AG04450 (cell line): ENCODE data around the gene HEXIM2. TPM values are rescaled to one million over a fixed set of nuclear protein-coding genes. Genes with fewer than 3 reads are reported as not detected.

ENCODE experiments used
- CTCF ChIA-PET: fragments of 300-600, 350-600 bp; formaldehyde crosslinking; extraction: SDS; loops from one replicate; lab custom pipeline; 2022; ENCODE audit warnings: antibody characterized with exemption, inconsistent platforms; lab: Charles Lee
- POLR2A ChIA-PET: fragments of 350-600 bp; formaldehyde crosslinking; extraction: SDS; loops from one replicate; lab custom pipeline; 2021; ENCODE audit warnings: antibody characterized with exemption, inconsistent platforms; lab: Yijun Ruan, JAX
- DNase-seq: peaks from one replicate; pipeline ENCODE4 v3.0.0-alpha.2; 2011; ENCODE audit warnings: low read depth, low spot score
- H3K27ac ChIP-seq: one replicate; pipeline ENCODE4 v1.5.1; 2012; ENCODE audit warnings: low read depth, low read length, control low read depth
- H3K27me3 ChIP-seq: one replicate; pipeline ENCODE4 v1.6.0; 2012; ENCODE audit warnings: low read length; ENCODE audit not compliant: control insufficient read depth, insufficient read depth
- H3K4me3 ChIP-seq: 2 replicates; pipeline ENCODE4 v1.5.1; 2011; ENCODE audit warnings: mild to moderate bottlenecking, low read depth, low read length, control low read depth
- H3K9me3 ChIP-seq: 2 replicates; pipeline ENCODE4 v1.5.1; 2012; ENCODE audit warnings: low read length; ENCODE audit not compliant: control insufficient read depth, insufficient read depth
- polyA plus RNA-seq: library from polyadenylated mRNA; depleted of rRNA; stranded (reverse); fragments of >200 nt; gene quantifications from 2 replicates; pipeline ENCODE4 v1.2.3, GENCODE V29; 2011
- TF ChIP-seq, protein P1 (sequence below): IDR thresholded peaks from 2 replicates; pipeline ENCODE4 v1.5.1; 2011; ENCODE audit warnings: low read depth, low read length, control low read depth, inconsistent platforms

Gene HEXIM2
- polyA plus RNA-seq, 1 experiment = 4.2 TPM

DNA sequence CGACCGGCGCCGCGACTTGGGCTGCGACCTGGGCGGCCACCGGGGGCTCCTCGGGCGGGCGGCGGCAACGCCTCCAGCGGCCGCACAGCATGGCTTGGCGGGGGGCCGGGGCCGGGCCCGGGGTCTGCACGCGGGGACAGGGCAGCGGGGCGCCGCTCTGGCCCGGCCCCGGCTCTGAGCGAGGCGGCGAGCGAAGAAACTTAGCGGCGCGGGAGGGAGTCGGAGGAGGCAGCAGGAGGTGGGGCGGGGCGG lies 29.4 kb upstream of the HEXIM2 start, which contains the start of gene PLCD3:
Gene PLCD3 (minus strand): TSS at position 196 of the 252 bp plus-strand sequence. CDS start 105 bp downstream, at position 91.
- H3K27ac ChIP-seq = peak within 1 kb of the TSS; percentile 93
- H3K9me3 ChIP-seq = no peaks in the 10 kb centered on the region; the same call in 1 of the 2 replicates
- DNase-seq = no peak
- no peaks in the 10 kb centered on the region for H3K27me3 ChIP-seq
- ChIA-PET POLR2A (interaction anchor here (0.9 kb wide), 1 partner anchor 29 kb away, joined by 5 read pairs; the partner anchor contains the start of gene HEXIM2), CTCF (interaction anchor here (0.5 to 4.5 kb wide), 6 partner anchors 8 to 66 kb away, joined by 3 to 181 read pairs (median 4); partner anchors contain the start of gene HEXIM1)
- H3K4me3 ChIP-seq = peak within 1 kb of the TSS; percentile 83
- TF ChIP-seq, protein P1, sequence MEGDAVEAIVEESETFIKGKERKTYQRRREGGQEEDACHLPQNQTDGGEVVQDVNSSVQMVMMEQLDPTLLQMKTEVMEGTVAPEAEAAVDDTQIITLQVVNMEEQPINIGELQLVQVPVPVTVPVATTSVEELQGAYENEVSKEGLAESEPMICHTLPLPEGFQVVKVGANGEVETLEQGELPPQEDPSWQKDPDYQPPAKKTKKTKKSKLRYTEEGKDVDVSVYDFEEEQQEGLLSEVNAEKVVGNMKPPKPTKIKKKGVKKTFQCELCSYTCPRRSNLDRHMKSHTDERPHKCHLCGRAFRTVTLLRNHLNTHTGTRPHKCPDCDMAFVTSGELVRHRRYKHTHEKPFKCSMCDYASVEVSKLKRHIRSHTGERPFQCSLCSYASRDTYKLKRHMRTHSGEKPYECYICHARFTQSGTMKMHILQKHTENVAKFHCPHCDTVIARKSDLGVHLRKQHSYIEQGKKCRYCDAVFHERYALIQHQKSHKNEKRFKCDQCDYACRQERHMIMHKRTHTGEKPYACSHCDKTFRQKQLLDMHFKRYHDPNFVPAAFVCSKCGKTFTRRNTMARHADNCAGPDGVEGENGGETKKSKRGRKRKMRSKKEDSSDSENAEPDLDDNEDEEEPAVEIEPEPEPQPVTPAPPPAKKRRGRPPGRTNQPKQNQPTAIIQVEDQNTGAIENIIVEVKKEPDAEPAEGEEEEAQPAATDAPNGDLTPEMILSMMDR = no peak

GRCh38 chr17:45132572-45133463 lies 28.9 kb upstream of the HEXIM2 start:
- H3K27me3 ChIP-seq = no peaks in the 10 kb centered on the region
- H3K9me3 ChIP-seq = no peaks in the 10 kb centered on the region; the same call in 1 of the 2 replicates
- TF ChIP-seq, protein P1 = peak; percentile 79
- ChIA-PET CTCF (interaction anchor here (0.5 to 7.0 kb wide), 15 partner anchors 9 to 402 kb away, joined by 3 to 420 read pairs (median 4); partner anchors contain the start of gene HEXIM1), POLR2A (interaction anchor here (0.7 to 0.9 kb wide), 4 partner anchors 11 to 86 kb away, joined by 3 to 12 read pairs (median 4); partner anchors contain the start of genes HEXIM1 and HEXIM2)
- peak overlapping the region; percentile 80 for H3K4me3 ChIP-seq
- H3K27ac ChIP-seq = peak overlapping the region; percentile 93
- no peak for DNase-seq

GRCh38 chr17:45135192-45135977 lies 26.3 kb upstream of the HEXIM2 start, which contains the start of gene ACBD4:
ACBD4 (plus strand) TSS chr17:45135687; CDS start chr17:45136145, 458 bp downstream.
- CTCF ChIA-PET = interaction anchor here (0.5 to 7.0 kb wide), 132 partner anchors 9 to 714 kb away, joined by 3 to 420 read pairs (median 5); partner anchors contain the start of genes DCAKD, EFTUD2, HEXIM1 and HEXIM2
- POLR2A ChIA-PET = interaction anchor here (0.5 to 1.9 kb wide), 12 partner anchors 9 to 300 kb away, joined by 4 to 110 read pairs (median 8); partner anchors contain the start of genes HEXIM1 and HEXIM2
- H3K9me3 ChIP-seq = no peaks in the 10 kb centered on the region; the same call in 1 of the 2 replicates
- TF ChIP-seq, protein P1 = peak; percentile 100
- peak within 1 kb of the TSS; percentile 31 for H3K27ac ChIP-seq
- H3K4me3 ChIP-seq = peak within 1 kb of the TSS; percentile 76
- peak; percentile 95 for DNase-seq
- H3K27me3 ChIP-seq = no peaks in the 10 kb centered on the region

DNA sequence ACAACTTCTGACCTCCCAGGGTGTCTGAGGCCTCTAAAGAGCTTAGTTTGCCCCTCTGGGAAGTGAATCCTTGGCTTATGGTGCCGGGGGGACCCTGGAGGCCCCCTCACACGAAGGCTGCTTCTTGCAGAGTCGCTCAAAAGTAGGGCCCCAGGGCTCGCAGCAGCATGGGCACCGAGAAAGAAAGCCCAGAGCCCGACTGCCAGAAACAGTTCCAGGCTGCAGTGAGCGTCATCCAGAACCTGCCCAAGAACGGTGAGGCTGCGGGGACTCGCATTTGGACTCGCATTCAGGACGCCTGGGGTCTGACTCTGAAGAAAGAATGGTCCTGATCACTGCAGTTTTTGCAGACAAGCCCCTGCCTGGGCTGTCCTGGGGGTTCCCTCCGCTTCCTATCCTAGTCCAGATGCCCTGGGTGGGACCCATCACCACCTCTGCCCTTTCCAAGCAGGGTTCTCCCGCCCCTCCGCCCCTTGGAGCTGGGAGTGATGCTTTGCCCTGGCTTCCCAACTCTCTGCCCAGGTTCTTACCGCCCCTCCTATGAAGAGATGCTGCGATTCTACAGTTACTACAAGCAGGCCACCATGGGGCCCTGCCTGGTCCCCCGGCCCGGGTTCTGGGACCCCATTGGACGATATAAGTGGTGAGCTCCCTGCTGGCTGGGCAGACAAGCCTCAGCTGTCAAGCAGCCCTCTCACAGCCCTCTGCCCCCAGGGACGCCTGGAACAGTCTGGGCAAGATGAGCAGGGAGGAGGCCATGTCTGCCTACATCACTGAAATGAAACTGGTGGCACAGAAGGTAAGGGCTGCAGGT lies 25.5 kb upstream of the HEXIM2 start:
- DNase-seq = no peak
- H3K27me3 ChIP-seq = no peaks in the 10 kb centered on the region
- CTCF ChIA-PET = interaction anchor here (0.5 to 7.0 kb wide), 131 partner anchors 8 to 713 kb away, joined by 3 to 420 read pairs (median 5); partner anchors contain the start of genes DCAKD, EFTUD2, HEXIM1 and HEXIM2
- peak overlapping the region; percentile 76 for H3K4me3 ChIP-seq
- POLR2A ChIA-PET = interaction anchor here (0.5 to 1.9 kb wide), 12 partner anchors 8 to 299 kb away, joined by 4 to 110 read pairs (median 8); partner anchors contain the start of genes HEXIM1 and HEXIM2
- no peak overlapping the region for H3K27ac ChIP-seq
- no peaks in the 10 kb centered on the region; the same call in 1 of the 2 replicates for H3K9me3 ChIP-seq
- TF ChIP-seq, protein P1 = no peak
